Adrenal gland (tissue), 12 donors: Measurements from ENCODE around the gene SLC9C2. TPM values are rescaled to one million over a fixed set of nuclear protein-coding genes. Genes with fewer than 3 reads are reported as not detected.

ENCODE experiments used
- DNase-seq, 7 donors: peaks; one replicate each; pipeline ENCODE4 v3.0.0-alpha.2; 2019 to 2020
- H3K27ac ChIP-seq, 5 donors: fragments of 200-600 bp; sonication (generic) in 4 of 5; 1 replicate in 3 of 5; 2 replicates in 2 of 5; pipeline versions ENCODE4 v1.5.1 to v1.8.0; 2016 to 2020; ENCODE audit warnings: mild to moderate bottlenecking in 1 of 5
- H3K27me3 ChIP-seq: fragments of 200-600 bp; 2 replicates; pipeline ENCODE4 v1.8.0; 2021
- H3K36me3 ChIP-seq, 2 donors: fragments of 200-600 bp; replicated peaks in 1 of 2; 1 replicate in 1 of 2; 2 replicates in 1 of 2; pipeline versions ENCODE4 v1.5.1 to v1.8.0; 2018 to 2022
- H3K4me1 ChIP-seq, 2 donors: fragments of 200-600 bp; replicated peaks in 1 of 2; 1 replicate in 1 of 2; 2 replicates in 1 of 2; pipeline versions ENCODE4 v1.5.1 to v1.8.0; 2018 to 2021
- H3K4me3 ChIP-seq, 4 donors: fragments of 200-600 bp; sonication (generic) in 3 of 4; one replicate each; pipeline ENCODE4 v1.5.1; 2016 to 2018
- H3K9me3 ChIP-seq, 3 donors: fragments of 200-600 bp; sonication (generic) in 1 of 3; replicated peaks in 1 of 3; 1 replicate in 2 of 3; 2 replicates in 1 of 3; pipeline versions ENCODE4 v1.5.1 to v1.8.0; 2016 to 2021
- POLR2A ChIP-seq, 2 donors: fragments of 450-650 bp; IDR thresholded peaks; one replicate each; pipeline ENCODE4 v1.6.1; 2017; ENCODE audit warnings: antibody characterized with exemption in 2 of 2, mild to moderate bottlenecking in 2 of 2, moderate library complexity in 1 of 2
- whole genome bisulfite sequencing, 4 donors: extraction: QIAGEN DNeasy Blood & Tissue Kit in 2 of 4; methylation state at CpG; one replicate each; pipeline versions ENCODE4 v1.1.5 to v1.1.7; 2013 to 2017; 5-methylcytosine and 5-hydroxymethylcytosine counted together
- intact Hi-C, 2 donors: fragments of 100-400 bp; cut with DNase I; formaldehyde crosslinking; loops; one replicate each; pipeline versions ENCODE4 v1.14.1 to v1.15.0; 2022 to 2023
- polyA plus RNA-seq, 3 donors: library from polyadenylated mRNA; stranded (reverse); fragments of 200-250 nt in 2 of 3; fragments of 350-450 nt in 1 of 3; fragmentation: Illumina TruSeq in 1 of 3; extraction: RNeasy Lipid Tissue Mini Kit (QIAGEN cat#74804) in 1 of 3; gene quantifications; one replicate each; pipeline ENCODE4 v1.2.3, GENCODE V29; 2013 to 2014
- total RNA-seq, 9 donors: library from RNA; depleted of rRNA in 4 of 9; stranded (reverse); fragments of >200 nt in 4 of 9; fragments of 120-200 nt in 1 of 9; fragmentation: NEBNext Ultra II Directional in 1 of 9; extraction: Animal tissue kit (Norgen Biotek cat#: 25700) in 1 of 9; gene quantifications; one replicate each; pipeline versions ENCODE4 v1.1.0 to v1.2.4, GENCODE V29; 2013 to 2023
- TF ChIP-seq, protein P1 (sequence below), 6 experiments: fragments of 450-650 bp in 4 of 6; fragments of 200-600 bp in 2 of 6; sonication (generic) in 1 of 6; IDR thresholded peaks; 1 replicate in 5 of 6; 2 replicates in 1 of 6; pipeline versions ENCODE4 v1.5.1 to v1.8.0; 2016 to 2021; ENCODE audit warnings: antibody characterized with exemption in 6 of 6, mild to moderate bottlenecking in 2 of 6, moderate library complexity in 1 of 6
- donor health status: healthy with polysubstance abuse.
- donor health status: Bipolar disorder and iron deficiency.
- donor health status: DM: yes; HTN: yes; CAD: no.
- donor health status: DM: no; HTN: no; CAD: no.
- donor health status: DM: no; HTN: no; CAD: no.
- donor health status: DM: yes; HTN: yes; CAD: no.

SLC9C2 gene
- total and polyA plus RNA-seq, 12 donors: 0.11 to 1.2 (median 0.33) TPM; not detected in 4

DNA sequence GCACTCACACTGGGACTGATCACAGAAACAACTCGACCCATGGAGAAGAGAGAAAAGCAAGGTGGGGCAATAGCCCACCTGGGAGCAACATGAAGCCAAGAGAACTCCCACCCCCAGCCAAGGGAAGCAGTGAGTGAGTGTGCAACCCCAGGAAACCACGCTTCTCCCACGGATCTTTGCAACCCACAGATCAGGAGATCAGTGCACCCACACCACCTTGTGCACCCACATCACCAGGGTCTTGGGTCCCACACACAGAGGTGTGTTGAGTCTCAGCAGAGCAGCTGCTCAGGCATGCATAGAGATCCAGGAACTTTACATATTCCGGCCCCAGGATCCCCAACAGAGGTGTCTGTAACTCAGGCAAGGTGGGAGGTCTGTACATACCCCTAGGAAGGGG, 143.0 kb downstream of the SLC9C2 start:
- intact Hi-C loops: no loop called here
- H3K4me1 ChIP-seq: no peaks in the 10 kb centered on the region
- 82 to 97% (median 90%) methylated on average over 1 to 4 of the region's 4 CpGs for WGBS, 4 donors
- no peaks in the 10 kb centered on the region for H3K27me3 ChIP-seq
- H3K9me3 ChIP-seq: no peaks in the 10 kb centered on the region
- DNase-seq: no peak
- TF ChIP-seq POLR2A (IDR thresholded peaks at IDR 0.05): no peak
- TF ChIP-seq, protein P1, sequence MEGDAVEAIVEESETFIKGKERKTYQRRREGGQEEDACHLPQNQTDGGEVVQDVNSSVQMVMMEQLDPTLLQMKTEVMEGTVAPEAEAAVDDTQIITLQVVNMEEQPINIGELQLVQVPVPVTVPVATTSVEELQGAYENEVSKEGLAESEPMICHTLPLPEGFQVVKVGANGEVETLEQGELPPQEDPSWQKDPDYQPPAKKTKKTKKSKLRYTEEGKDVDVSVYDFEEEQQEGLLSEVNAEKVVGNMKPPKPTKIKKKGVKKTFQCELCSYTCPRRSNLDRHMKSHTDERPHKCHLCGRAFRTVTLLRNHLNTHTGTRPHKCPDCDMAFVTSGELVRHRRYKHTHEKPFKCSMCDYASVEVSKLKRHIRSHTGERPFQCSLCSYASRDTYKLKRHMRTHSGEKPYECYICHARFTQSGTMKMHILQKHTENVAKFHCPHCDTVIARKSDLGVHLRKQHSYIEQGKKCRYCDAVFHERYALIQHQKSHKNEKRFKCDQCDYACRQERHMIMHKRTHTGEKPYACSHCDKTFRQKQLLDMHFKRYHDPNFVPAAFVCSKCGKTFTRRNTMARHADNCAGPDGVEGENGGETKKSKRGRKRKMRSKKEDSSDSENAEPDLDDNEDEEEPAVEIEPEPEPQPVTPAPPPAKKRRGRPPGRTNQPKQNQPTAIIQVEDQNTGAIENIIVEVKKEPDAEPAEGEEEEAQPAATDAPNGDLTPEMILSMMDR (IDR thresholded peaks at IDR 0.05): no peak
- H3K4me3 ChIP-seq: no peak overlapping the region
- peaks cover 0 to 17% of the 10 kb centered on the region in 2 donors for H3K36me3 ChIP-seq
- no peak overlapping the region for H3K27ac ChIP-seq

DNA sequence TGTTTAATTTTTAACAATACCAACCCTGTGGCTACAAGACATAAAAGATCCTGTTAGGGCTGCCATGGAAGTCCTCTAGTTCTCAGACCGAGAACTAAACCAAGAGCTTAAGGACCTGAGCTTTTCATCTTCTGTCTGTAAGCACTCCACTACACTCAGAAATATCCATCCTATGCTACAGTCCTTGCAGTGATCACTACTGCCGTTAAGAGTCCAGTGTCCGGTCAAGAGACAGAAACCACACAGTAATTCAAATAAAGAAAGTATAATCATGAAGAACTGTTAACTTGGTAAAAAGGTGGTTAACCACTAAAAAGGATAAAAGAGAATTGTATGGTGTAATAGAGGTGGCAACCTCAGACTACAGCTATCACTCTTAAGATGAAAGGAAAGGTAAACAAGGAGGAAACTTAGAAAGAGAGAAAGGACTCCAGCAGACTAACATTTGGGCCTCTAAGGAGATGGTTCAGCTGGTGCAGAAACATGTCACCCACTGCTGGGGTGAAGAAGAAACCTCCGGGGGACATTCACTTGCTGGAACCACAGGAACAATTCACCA, 147.8 kb downstream of the SLC9C2 start:
- no peaks in the 10 kb centered on the region for H3K9me3 ChIP-seq
- TF ChIP-seq, protein P1 (IDR thresholded peaks at IDR 0.05): no peak
- TF ChIP-seq POLR2A (IDR thresholded peaks at IDR 0.05): no peak
- H3K4me3 ChIP-seq: no peak overlapping the region
- intact Hi-C loops: no loop called here
- no peak for DNase-seq
- no peaks in the 10 kb centered on the region for H3K4me1 ChIP-seq
- H3K36me3 ChIP-seq: peaks cover 0 to under 1% of the 10 kb centered on the region in 2 donors
- WGBS, 4 donors: 92 to 98% (median 95%) methylated on average over 4 of the region's 4 CpGs
- H3K27me3 ChIP-seq: no peaks in the 10 kb centered on the region
- H3K27ac ChIP-seq: no peak overlapping the region

DNA sequence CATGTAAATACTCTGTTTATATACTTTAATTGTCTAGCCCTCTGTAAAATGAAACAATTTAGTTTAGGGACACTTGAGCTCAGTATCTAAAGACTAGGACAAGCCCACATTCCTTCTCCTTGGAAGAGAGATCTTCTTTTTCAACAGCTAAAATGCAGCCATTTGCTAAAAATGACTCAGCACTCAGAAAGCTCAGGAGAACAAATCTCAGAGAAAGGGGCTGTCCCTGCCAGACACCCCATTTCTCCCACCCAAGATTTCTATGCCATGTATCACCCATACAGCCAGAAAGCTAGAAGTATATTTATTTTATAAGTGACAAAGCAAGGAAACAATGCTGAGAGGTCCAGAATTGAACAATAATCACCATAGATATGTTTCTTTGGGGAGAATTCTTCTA, 148.9 kb downstream of the SLC9C2 start:
- DNase-seq: no peak
- Histone ChIP-seq H3K27ac (no peak overlapping the region), H3K4me1 (no peaks in the 10 kb centered on the region), H3K9me3 (no peaks in the 10 kb centered on the region), H3K27me3 (no peaks in the 10 kb centered on the region), H3K36me3 (no peaks in the 10 kb centered on the region), H3K4me3 (no peak overlapping the region)
- intact Hi-C loops: no loop called here
- no peak for TF ChIP-seq POLR2A (IDR thresholded peaks at IDR 0.05)
- TF ChIP-seq, protein P1 (IDR thresholded peaks at IDR 0.05): no peak

DNA sequence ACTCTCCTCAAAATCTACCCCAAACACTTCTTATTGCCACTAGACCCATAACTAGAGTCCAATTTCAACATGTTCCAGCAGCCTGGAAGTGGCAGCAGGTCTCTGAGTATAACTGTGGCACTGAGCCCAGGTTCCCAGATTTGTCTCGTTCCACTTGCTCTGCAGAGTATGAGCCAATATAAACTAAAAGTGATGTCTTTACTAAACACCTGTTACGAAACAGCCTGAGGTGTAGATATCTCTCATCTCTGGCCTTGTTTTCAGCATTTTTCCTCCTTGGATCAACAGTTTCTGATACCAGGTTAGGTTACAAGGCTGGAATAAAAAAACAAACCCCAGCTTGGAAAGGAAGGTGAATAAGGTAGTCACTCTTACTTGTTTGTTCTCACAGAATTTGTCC, 150.9 kb downstream of the SLC9C2 start:
- Histone ChIP-seq H3K4me3 (no peak overlapping the region), H3K4me1 (no peaks in the 10 kb centered on the region), H3K9me3 (no peaks in the 10 kb centered on the region), H3K27ac (no peak overlapping the region), H3K27me3 (no peaks in the 10 kb centered on the region), H3K36me3 (no peaks in the 10 kb centered on the region)
- DNase-seq: peak in 5 of 7 donors; percentile 46 to 63 (median 50)
- intact Hi-C loops: no loop called here
- TF ChIP-seq, protein P1 (IDR thresholded peaks at IDR 0.05): no peak
- TF ChIP-seq POLR2A (IDR thresholded peaks at IDR 0.05): no peak
- WGBS, 4 donors: 52 to 73% (median 61%) methylated on average over 2 of the region's 2 CpGs

Other genes starting within 250 kb of the SLC9C2 start
- gene PRDX6, start 125.7 kb downstream of the SLC9C2 start, total RNA-seq: 100 to 1,000 TPM; 241 to 461 (median 308) TPM
- gene PRDX6, start 125.7 kb downstream of the SLC9C2 start, polyA plus RNA-seq: 100 to 1,000 TPM; 171 to 444 (median 434) TPM
- gene TEX50, start 32.3 kb upstream of the SLC9C2 start, total RNA-seq: not detected
- not detected for gene TEX50, start 32.3 kb upstream of the SLC9C2 start, polyA plus RNA-seq
- gene ANKRD45, start 66.8 kb upstream of the SLC9C2 start, total RNA-seq: 1 to 10 TPM in 2 of 9 donors, under 1 TPM in 5, not detected in 2; 0.41 to 2.3 (median 0.78) TPM
- gene ANKRD45, start 66.8 kb upstream of the SLC9C2 start, polyA plus RNA-seq: 1 to 10 TPM in 1 of 3 donors, under 1 TPM in 2; 0.56 to 1.3 (median 0.74) TPM
- gene KLHL20, start 111.9 kb upstream of the SLC9C2 start, total RNA-seq: 10 to 100 TPM; 19.7 to 42.5 (median 25.6) TPM
- 10 to 100 TPM in 1 of 3 donors, 1 to 10 TPM in 2; 4.6 to 22.4 (median 7.7) TPM for gene KLHL20, start 111.9 kb upstream of the SLC9C2 start, polyA plus RNA-seq
- gene DARS2, start 221.6 kb upstream of the SLC9C2 start, total RNA-seq: 10 to 100 TPM; 20.4 to 33.5 (median 25.4) TPM
- gene DARS2, start 221.6 kb upstream of the SLC9C2 start, polyA plus RNA-seq: 10 to 100 TPM in 1 of 3 donors, 1 to 10 TPM in 2; 6.2 to 35.1 (median 8.7) TPM
- 10 to 100 TPM in 2 of 9 donors, 1 to 10 TPM in 7; 1.3 to 63.3 (median 5.5) TPM for gene CENPL, start 221.8 kb upstream of the SLC9C2 start, total RNA-seq
- 1 to 10 TPM in 2 of 3 donors, under 1 TPM in 1; 0.94 to 6.2 (median 2.3) TPM for gene CENPL, start 221.8 kb upstream of the SLC9C2 start, polyA plus RNA-seq